CMK (cell line): ENCODE data around the gene SLC41A1.
"Not testable (repeated sequence)": the region's sequence is repeated elsewhere in the genome, so short reads cannot be mapped to it uniquely, and the experiment has no call there.

Source experiments
- DNase-seq: peaks from one replicate; pipeline ENCODE4 v3.0.0-alpha.2; 2010; ENCODE audit warnings: low read depth

The SLC41A1 gene

GRCh38 chr1:205812878-205813754, at the start of gene SLC41A1:
Gene SLC41A1, minus strand, starts transcription at chr1:205813198. Its CDS starts 2,757 bp downstream, at chr1:205810441.
- peak; percentile 67 for DNase-seq

GRCh38 chr1:205861540-205861939, 48.5 kb upstream of the SLC41A1 start:
- no peak for DNase-seq

- no peak for DNase-seq
Measured at GRCh38 chr1:205858141-205858961, 45.4 kb upstream of the SLC41A1 start.

GRCh38 chr1:205857501-205857900, 44.5 kb upstream of the SLC41A1 start:
- not testable (repeated sequence) for DNase-seq

DNA sequence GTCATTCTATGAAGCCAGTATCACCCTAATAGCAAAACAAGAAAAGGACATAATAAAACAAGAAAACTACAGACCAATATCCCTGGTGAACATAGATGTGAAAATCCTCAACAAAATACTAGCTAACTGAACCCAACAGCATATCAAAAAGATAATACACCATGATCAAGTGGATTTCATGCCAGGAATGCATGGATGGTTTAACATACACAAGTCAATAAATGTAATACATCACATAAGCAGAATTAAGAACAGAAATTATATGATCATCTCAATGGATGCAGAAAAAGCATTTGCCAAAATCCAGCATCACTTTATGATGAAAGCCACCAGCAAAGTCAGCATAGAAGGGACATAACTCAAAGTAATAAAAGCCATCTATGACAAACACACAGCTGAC, 43.4 kb upstream of the SLC41A1 start:
- DNase-seq = no peak

- DNase-seq = no peak
Measured at GRCh38 chr1:205852969-205853368, 40.0 kb upstream of the SLC41A1 start.

GRCh38 chr1:205851993-205852392, 39.0 kb upstream of the SLC41A1 start:
- no peak for DNase-seq

DNA sequence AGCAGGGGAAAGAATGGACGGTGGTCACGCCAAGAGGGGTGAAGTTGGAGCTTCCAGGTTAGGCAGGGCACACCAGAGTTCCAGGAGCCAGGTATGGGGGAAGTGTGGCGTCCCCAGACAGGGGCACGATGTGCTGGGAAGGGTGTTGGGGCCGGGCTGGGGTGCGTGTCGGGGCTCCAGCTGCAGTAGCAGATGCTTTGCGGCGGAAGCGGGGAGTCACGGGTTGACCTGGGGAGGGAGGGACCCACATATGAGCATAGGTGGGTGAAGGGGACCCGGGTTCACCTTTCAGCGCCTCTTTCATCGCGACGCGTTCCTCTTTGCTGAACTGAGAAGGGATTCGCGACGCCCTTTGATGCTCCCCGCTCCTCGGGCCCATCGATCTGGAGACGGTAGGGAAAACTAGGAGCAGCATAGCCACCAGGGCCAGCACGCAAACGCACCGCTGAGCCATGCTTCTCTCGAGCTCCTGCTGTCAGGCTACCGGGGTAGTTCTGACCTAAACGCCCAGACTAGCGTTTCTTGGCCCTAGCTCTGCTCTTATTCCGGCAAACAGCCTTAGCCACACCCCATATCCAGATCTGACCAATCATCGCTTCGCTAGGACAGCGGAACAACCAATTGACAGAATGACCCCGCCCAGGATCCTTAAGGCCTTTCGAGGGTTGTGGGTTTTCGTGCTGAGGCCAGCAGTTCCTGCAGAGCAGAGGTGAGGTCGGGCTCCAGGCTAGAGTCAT, 36.8 kb upstream of the SLC41A1 start, which contains the start of gene PM20D1:
Gene PM20D1 (minus strand): TSS at position 514 of the 737 bp plus-strand sequence. CDS start 60 bp downstream, at position 454.
- no peak for DNase-seq

- no peak for DNase-seq
Measured at GRCh38 chr1:205843036-205843859, 30.2 kb upstream of the SLC41A1 start.

GRCh38 chr1:205842229-205842628, 29.2 kb upstream of the SLC41A1 start:
- no peak for DNase-seq

GRCh38 chr1:205840146-205840923, 27.3 kb upstream of the SLC41A1 start:
- DNase-seq = peak; percentile 8

GRCh38 chr1:205837382-205837970, 24.5 kb upstream of the SLC41A1 start:
- DNase-seq = no peak

DNA sequence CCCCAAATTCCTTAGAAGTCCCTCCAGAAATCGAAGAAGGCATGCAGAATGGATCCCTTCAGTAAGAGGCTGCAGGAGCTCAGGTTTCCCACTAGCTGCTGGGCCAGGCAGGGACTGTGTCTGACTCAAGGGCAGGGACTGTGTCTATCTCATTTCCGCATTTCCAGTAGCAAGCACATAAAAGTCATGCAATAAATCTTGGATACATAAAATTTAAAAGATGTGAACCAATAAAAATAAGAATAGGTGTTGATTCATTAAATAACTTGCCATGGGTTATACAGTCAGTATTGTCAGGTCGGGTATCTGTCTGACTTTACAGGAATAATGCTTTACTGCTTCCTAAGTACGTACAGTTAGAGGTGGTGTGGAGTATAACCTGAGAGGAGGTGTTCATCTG, 21.8 kb upstream of the SLC41A1 start:
- DNase-seq = no peak

- no peak for DNase-seq
Measured at GRCh38 chr1:205832326-205832751, 19.3 kb upstream of the SLC41A1 start.

DNA sequence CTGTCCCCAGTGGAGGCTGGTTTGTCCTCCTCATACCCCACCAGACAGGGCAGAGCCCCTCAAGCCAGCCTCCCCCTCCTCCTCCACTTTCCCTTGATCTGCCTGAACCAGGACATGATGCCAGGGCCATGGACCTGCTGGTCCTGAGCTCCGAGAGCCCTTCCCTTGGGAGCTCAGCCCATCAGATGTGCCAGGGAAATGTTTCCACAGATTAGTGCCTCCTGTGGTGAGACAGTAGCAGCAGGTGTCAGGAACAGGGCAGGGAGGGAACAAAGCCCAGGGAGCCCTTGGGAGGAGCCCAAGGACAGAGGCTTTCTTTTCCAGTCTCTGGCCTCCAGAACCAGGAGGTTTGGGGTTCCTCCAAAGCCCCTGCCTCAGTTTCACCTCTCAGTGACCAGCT, 14.6 kb upstream of the SLC41A1 start:
- no peak for DNase-seq

DNA sequence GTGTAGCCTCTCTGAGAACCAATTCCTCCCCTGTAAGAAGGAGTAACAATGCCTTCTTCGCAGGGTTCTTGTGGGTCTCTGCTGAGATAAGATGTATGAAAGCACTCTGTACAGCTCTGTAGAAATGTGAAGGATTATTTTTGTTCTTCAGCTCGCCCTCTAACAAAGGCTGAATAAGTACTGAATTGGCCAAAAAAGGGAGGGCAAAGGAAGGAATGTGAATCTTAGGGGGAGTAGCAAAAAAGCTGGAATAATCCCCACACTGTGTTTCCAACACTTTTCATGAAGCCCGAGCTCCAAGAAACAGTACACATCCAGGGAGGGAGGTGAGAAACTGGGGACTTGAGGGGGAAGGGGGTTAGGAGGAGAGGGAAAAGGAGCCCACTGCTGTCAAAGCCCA, 14.0 kb upstream of the SLC41A1 start:
- DNase-seq = no peak

GRCh38 chr1:205826016-205826806, 13.2 kb upstream of the SLC41A1 start:
- no peak for DNase-seq

GRCh38 chr1:205824180-205824579, 11.2 kb upstream of the SLC41A1 start:
- DNase-seq = no peak

GRCh38 chr1:205823260-205823659, 10.3 kb upstream of the SLC41A1 start:
- DNase-seq = not testable (repeated sequence)
